ENCODE measurements around the gene PARD3B. TPM values are rescaled to one million over a fixed set of nuclear protein-coding genes. Genes with fewer than 3 reads are reported as not detected.

The PARD3B gene
- total RNA-seq, 1 experiment from 2014 or later: 6.4 TPM

GRCh38 chr2:204717591-204717990, 172.3 kb downstream of the PARD3B start:
- Histone ChIP-seq H2BK15ac (ENCODE audit: low read depth, low read length) (no peak overlapping the region), H3K79me1 (ENCODE audit: insufficient read depth, low read depth, low read length, poor library complexity, severe bottlenecking) (no peaks in the 10 kb centered on the region), H3K9me3 (ENCODE audit: control insufficient read depth, low read depth, low read length) (no peaks in the 10 kb centered on the region), H4K5ac (ENCODE audit: insufficient read length, low read depth, low read length) (no peak overlapping the region), H2AFZ (ENCODE audit: low read length) (no peak overlapping the region), H3K79me2 (ENCODE audit: insufficient read depth, low read length) (no peaks in the 10 kb centered on the region), H4K20me1 (ENCODE audit: control insufficient read depth, insufficient read depth, insufficient read length) (no peaks in the 10 kb centered on the region), H3K27me3 (ENCODE audit: insufficient read depth, low read length) (no peaks in the 10 kb centered on the region), H3K4me2 (ENCODE audit: insufficient read depth, insufficient read length, low read length) (no peak overlapping the region), H3K4me1 (ENCODE audit: insufficient read depth, low read length) (no peaks in the 10 kb centered on the region), H3K23me2 (ENCODE audit: insufficient read length, low read depth, low read length, poor library complexity, severe bottlenecking) (no peaks in the 10 kb centered on the region), H4K91ac (ENCODE audit: insufficient read length, low read depth, low read length) (no peak overlapping the region), H3K4ac (ENCODE audit: low read depth, low read length) (no peak overlapping the region), H3K9ac (ENCODE audit: extremely low read depth, insufficient read length, low read length) (no peak overlapping the region), H4K8ac (replicated peaks; ENCODE audit: insufficient read length, low read depth, low read length) (no peak overlapping the region), H3K56ac (ENCODE audit: insufficient read length, low read depth, low read length) (no peak overlapping the region), H2BK12ac (ENCODE audit: insufficient read length, low read depth, low read length) (no peak overlapping the region), H2BK20ac (ENCODE audit: low read depth, low read length, poor library complexity, severe bottlenecking) (no peak overlapping the region), H3K14ac (ENCODE audit: insufficient read depth, low read length) (no peak overlapping the region), H2BK120ac (ENCODE audit: low read depth, low read length, poor library complexity, severe bottlenecking) (no peak overlapping the region), H3K27ac (ENCODE audit: insufficient read length, low read depth, low read length) (no peak overlapping the region), H3K23ac (ENCODE audit: insufficient read length, low read depth, low read length) (no peak overlapping the region), H3T11ph (ENCODE audit: low read length) (no peak overlapping the region), H2AK5ac (ENCODE audit: insufficient read length, low read length) (no peak overlapping the region), H2BK5ac (ENCODE audit: insufficient read length, low read length) (no peak overlapping the region), H3K18ac (ENCODE audit: insufficient read length, low read depth, low read length) (no peak overlapping the region)
- Mint-ChIP-seq H3K36me3 (ENCODE audit: insufficient read depth in 1 of 3, low read depth in 3 of 3) (no peaks in the 10 kb centered on the region), H3K27ac (peak overlapping the region in 1 of 3 experiments; percentile 0; a peak in 1 of 7 replicates), H3K27me3 (ENCODE audit: low read depth) (no peaks in the 10 kb centered on the region), H3K4me3 (no peak overlapping the region), H3K9me3 (no peaks in the 10 kb centered on the region), H3K4me1 (no peaks in the 10 kb centered on the region)
- no peak for DNase-seq
- TF ChIP-seq CTCF (conservative IDR thresholded peaks at IDR 0.05): no peak
- no CpG with 5 or more reads among the region's 3 CpGs for WGBS (ENCODE audit: extremely low coverage, insufficient read length, low lambda C conversion rate)

Measured in H9 (cell line).